Skeletal muscle tissue (tissue), 4 donors: ENCODE measurements around the gene SUN1. TPM values are rescaled to one million over a fixed set of nuclear protein-coding genes. Genes with fewer than 3 reads are reported as not detected.
"Not testable (repeated sequence)": the region's sequence is repeated elsewhere in the genome, so short reads cannot be mapped to it uniquely, and the experiment has no call there.

ENCODE experiments used
- H3K27ac ChIP-seq: one replicate; pipeline ENCODE4 v1.7.0; 2013; ENCODE audit warnings: mild to moderate bottlenecking, low read depth, low read length, inconsistent platforms
- H3K27me3 ChIP-seq, 3 donors: one replicate each; pipeline ENCODE4 v1.7.0; 2013; ENCODE audit warnings: low read length in 3 of 3; ENCODE audit not compliant: control insufficient read depth in 3 of 3, insufficient read depth in 3 of 3
- H3K36me3 ChIP-seq, 3 donors: one replicate each; pipeline ENCODE4 v1.7.0; 2013; ENCODE audit warnings: low read length in 3 of 3; ENCODE audit not compliant: control insufficient read depth in 3 of 3, insufficient read depth in 3 of 3
- H3K4me1 ChIP-seq, 3 donors: one replicate each; pipeline ENCODE4 v1.7.0; 2013; ENCODE audit warnings: low read length in 3 of 3, mild to moderate bottlenecking in 3 of 3; ENCODE audit not compliant: control insufficient read depth in 3 of 3, insufficient read depth in 3 of 3
- H3K4me3 ChIP-seq, 3 donors: one replicate each; pipeline ENCODE4 v1.7.0; 2013; ENCODE audit warnings: low read length in 3 of 3
- H3K9ac ChIP-seq, 3 donors: one replicate each; pipeline ENCODE4 v1.7.0; 2013; ENCODE audit warnings: low read length in 3 of 3, mild to moderate bottlenecking in 3 of 3, moderate library complexity in 2 of 3, low read depth in 1 of 3
- H3K9me3 ChIP-seq, 3 donors: one replicate each; pipeline ENCODE4 v1.7.0; 2013; ENCODE audit warnings: low read length in 3 of 3; ENCODE audit not compliant: control insufficient read depth in 3 of 3
- total RNA-seq: library from RNA; depleted of rRNA; stranded (reverse); fragments of >200 nt; gene quantifications from one replicate; pipeline ENCODE4 v1.2.3, GENCODE V29; 2014
- donor health status: Osteomylitis.

Gene SUN1
- total RNA-seq, 1 donor from 2014 or later = 180 TPM

GRCh38 chr7:803243-803635, 29.0 kb upstream of the SUN1 start:
- H3K9me3 ChIP-seq = no peaks in the 10 kb centered on the region

GRCh38 chr7:803796-804195, 28.5 kb upstream of the SUN1 start:
- not testable (repeated sequence) for H3K27me3 ChIP-seq, H3K9me3 ChIP-seq, H3K36me3 ChIP-seq, H3K9ac ChIP-seq, H3K27ac ChIP-seq, H3K4me3 ChIP-seq
- H3K4me1 ChIP-seq = peaks cover 17 to 27% (median 25%) of the 10 kb centered on the region in 3 donors

More at GRCh38 chr7:803243-803635, 29.0 kb upstream of the SUN1 start:
- H3K4me3 ChIP-seq = no peak overlapping the region
- peak overlapping the region; percentile 38 for H3K27ac ChIP-seq
- no peak overlapping the region for H3K9ac ChIP-seq
- H3K27me3 ChIP-seq = no peaks in the 10 kb centered on the region
- H3K4me1 ChIP-seq = peaks cover 14 to 23% (median 21%) of the 10 kb centered on the region in 3 donors
- H3K36me3 ChIP-seq = no peaks in the 10 kb centered on the region

GRCh38 chr7:805261-805660, 27.0 kb upstream of the SUN1 start:
- no peaks in the 10 kb centered on the region for H3K27me3 ChIP-seq
- peak overlapping the region; percentile 12 for H3K27ac ChIP-seq
- no peaks in the 10 kb centered on the region for H3K9me3 ChIP-seq
- peaks cover 17 to 32% (median 27%) of the 10 kb centered on the region in 3 donors for H3K4me1 ChIP-seq
- H3K4me3 ChIP-seq = no peak overlapping the region
- H3K9ac ChIP-seq = peak overlapping the region in 1 of 3 donors; percentile 33
- H3K36me3 ChIP-seq = no peaks in the 10 kb centered on the region

- Histone ChIP-seq H3K9ac (peak overlapping the region; percentile 3 to 50 (median 33)), H3K36me3 (no peaks in the 10 kb centered on the region), H3K4me1 (peaks cover 42 to 49% (median 46%) of the 10 kb centered on the region in 3 donors), H3K27me3 (no peaks in the 10 kb centered on the region), H3K4me3 (peak overlapping the region; percentile 41 to 57 (median 43)), H3K27ac (peak overlapping the region; percentile 99), H3K9me3 (no peaks in the 10 kb centered on the region)
Observed at GRCh38 chr7:815284-816216, 16.7 kb upstream of the SUN1 start.

- Histone ChIP-seq H3K4me1 (peaks cover 46 to 56% (median 47%) of the 10 kb centered on the region in 3 donors), H3K9ac (no peak overlapping the region), H3K27ac (peak overlapping the region; percentile 99), H3K4me3 (peak overlapping the region in 2 of 3 donors; percentile 41 to 88), H3K36me3 (no peaks in the 10 kb centered on the region), H3K9me3 (no peaks in the 10 kb centered on the region), H3K27me3 (no peaks in the 10 kb centered on the region)
Observed at GRCh38 chr7:816300-816750, 16.0 kb upstream of the SUN1 start.

- H3K9me3 ChIP-seq = no peaks in the 10 kb centered on the region
- peak overlapping the region; percentile 84 to 88 (median 88) for H3K4me3 ChIP-seq
- peak overlapping the region; percentile 87 to 94 (median 93) for H3K9ac ChIP-seq
- peak overlapping the region; percentile 92 for H3K27ac ChIP-seq
- peaks cover 51 to 61% (median 51%) of the 10 kb centered on the region in 3 donors for H3K4me1 ChIP-seq
- H3K27me3 ChIP-seq = no peaks in the 10 kb centered on the region
- no peaks in the 10 kb centered on the region for H3K36me3 ChIP-seq
Observed at GRCh38 chr7:816751-817671, 15.3 kb upstream of the SUN1 start.

GRCh38 chr7:818031-818699, 14.1 kb upstream of the SUN1 start:
- no peaks in the 10 kb centered on the region for H3K9me3 ChIP-seq
- peaks cover 52 to 61% (median 53%) of the 10 kb centered on the region in 3 donors for H3K4me1 ChIP-seq
- H3K9ac ChIP-seq = peak overlapping the region; percentile 87 to 94 (median 93)
- H3K36me3 ChIP-seq = peaks cover 0 to 3% (median 0%) of the 10 kb centered on the region in 3 donors
- no peaks in the 10 kb centered on the region for H3K27me3 ChIP-seq
- H3K27ac ChIP-seq = peak overlapping the region; percentile 92
- peak overlapping the region in 2 of 3 donors; percentile 36 to 88 for H3K4me3 ChIP-seq

GRCh38 chr7:820341-820740, 11.9 kb upstream of the SUN1 start:
- Histone ChIP-seq H3K27ac (no peak overlapping the region), H3K36me3 (peaks cover 0 to 6% (median 0%) of the 10 kb centered on the region in 3 donors), H3K9ac (no peak overlapping the region), H3K9me3 (no peaks in the 10 kb centered on the region), H3K27me3 (no peaks in the 10 kb centered on the region), H3K4me3 (no peak overlapping the region), H3K4me1 (peaks cover 59 to 71% (median 60%) of the 10 kb centered on the region in 3 donors)

- no peaks in the 10 kb centered on the region for H3K9me3 ChIP-seq
- H3K4me3 ChIP-seq = peak overlapping the region in 1 of 3 donors; percentile 17
- H3K36me3 ChIP-seq = peaks cover 0 to 6% (median 0%) of the 10 kb centered on the region in 3 donors
- no peaks in the 10 kb centered on the region for H3K27me3 ChIP-seq
- H3K9ac ChIP-seq = peak overlapping the region in 2 of 3 donors; percentile 47 to 50
- peaks cover 62 to 74% (median 69%) of the 10 kb centered on the region in 3 donors for H3K4me1 ChIP-seq
- H3K27ac ChIP-seq = peak overlapping the region; percentile 72
Observed at GRCh38 chr7:821688-822087, 10.6 kb upstream of the SUN1 start.
